Measurements from ENCODE around the gene GNAL. TPM values are rescaled to one million over a fixed set of nuclear protein-coding genes. Genes with fewer than 3 reads are reported as not detected.
A peak's percentile ranks its signal among the peaks of the same experiment; 100 is the strongest.

GNAL gene
- total and polyA plus RNA-seq, 11 donors = 0.76 to 5.9 (median 1.6) TPM

DNA sequence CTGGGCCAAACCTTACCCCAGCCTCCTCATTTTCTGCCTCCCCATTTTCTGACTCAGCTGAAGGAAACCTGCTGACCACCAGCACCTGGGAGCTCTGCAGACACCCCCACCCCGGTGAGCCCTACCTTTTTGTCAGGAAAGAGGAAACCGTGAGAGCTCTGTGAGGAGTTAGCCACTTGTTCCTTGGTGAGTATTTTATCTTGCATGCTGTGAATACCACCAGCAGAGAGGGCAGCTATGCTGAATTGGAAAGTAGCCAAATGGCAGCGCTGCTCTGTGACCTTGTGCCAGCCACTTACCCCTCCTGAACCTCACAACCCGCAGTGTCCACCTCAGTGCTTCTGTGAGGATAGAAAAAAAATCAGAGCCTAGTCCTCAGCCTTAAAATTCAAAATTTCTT, 216.5 kb downstream of the GNAL start:
- H3K36me3 ChIP-seq = peaks cover 0 to 43% (median 37%) of the 10 kb centered on the region in 9 donors
- no peak overlapping the region for H3K4me3 ChIP-seq
- WGBS, 4 donors = 54 to 63% (median 58%) methylated on average over 4 of the region's 4 CpGs
- H3K27me3 ChIP-seq = no peaks in the 10 kb centered on the region
- ATAC-seq (no peak), DNase-seq (no peak)
- intact Hi-C loops (cut with DNase I) = loop anchor here in 5 of 10 donors (5.0 to 10.0 kb wide), 2 partner anchors 51 to 53 kb away; partner anchors contain the start of gene CHMP1B (in 5 of the 5)
- no peaks in the 10 kb centered on the region for H3K9me3 ChIP-seq
- H3K27ac ChIP-seq = peak overlapping the region in 1 of 12 donors; percentile 1
- peaks cover 0 to 34% (median 17%) of the 10 kb centered on the region in 12 donors for H3K4me1 ChIP-seq
- TF ChIP-seq POLR2A (IDR thresholded peaks at IDR 0.05) = no peak
- TF ChIP-seq, protein P1, sequence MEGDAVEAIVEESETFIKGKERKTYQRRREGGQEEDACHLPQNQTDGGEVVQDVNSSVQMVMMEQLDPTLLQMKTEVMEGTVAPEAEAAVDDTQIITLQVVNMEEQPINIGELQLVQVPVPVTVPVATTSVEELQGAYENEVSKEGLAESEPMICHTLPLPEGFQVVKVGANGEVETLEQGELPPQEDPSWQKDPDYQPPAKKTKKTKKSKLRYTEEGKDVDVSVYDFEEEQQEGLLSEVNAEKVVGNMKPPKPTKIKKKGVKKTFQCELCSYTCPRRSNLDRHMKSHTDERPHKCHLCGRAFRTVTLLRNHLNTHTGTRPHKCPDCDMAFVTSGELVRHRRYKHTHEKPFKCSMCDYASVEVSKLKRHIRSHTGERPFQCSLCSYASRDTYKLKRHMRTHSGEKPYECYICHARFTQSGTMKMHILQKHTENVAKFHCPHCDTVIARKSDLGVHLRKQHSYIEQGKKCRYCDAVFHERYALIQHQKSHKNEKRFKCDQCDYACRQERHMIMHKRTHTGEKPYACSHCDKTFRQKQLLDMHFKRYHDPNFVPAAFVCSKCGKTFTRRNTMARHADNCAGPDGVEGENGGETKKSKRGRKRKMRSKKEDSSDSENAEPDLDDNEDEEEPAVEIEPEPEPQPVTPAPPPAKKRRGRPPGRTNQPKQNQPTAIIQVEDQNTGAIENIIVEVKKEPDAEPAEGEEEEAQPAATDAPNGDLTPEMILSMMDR (IDR thresholded peaks at IDR 0.05) = no peak

DNA sequence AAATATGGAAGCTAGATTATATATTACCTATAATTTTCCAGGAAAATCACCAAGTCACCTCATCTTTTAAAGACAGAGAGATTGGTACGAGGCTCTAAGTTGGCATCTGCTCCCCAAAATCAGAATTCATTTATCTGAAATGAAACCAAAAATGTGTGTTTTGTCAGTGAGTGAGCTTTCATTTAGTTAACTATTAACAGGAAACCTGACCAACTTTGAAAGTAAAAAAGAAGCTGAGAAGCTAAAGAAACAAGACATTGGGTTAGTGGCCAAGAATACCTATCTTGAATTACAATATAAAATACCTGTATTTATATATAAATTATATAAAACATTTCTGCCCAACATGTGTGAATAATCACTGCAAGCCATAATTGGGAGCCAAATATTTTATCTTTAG, 217.1 kb downstream of the GNAL start:
- intact Hi-C loops (cut with DNase I) = loop anchor here in 5 of 10 donors (5.0 to 10.0 kb wide), 2 partner anchors 51 to 54 kb away; partner anchors contain the start of gene CHMP1B (in 5 of the 5)

DNA sequence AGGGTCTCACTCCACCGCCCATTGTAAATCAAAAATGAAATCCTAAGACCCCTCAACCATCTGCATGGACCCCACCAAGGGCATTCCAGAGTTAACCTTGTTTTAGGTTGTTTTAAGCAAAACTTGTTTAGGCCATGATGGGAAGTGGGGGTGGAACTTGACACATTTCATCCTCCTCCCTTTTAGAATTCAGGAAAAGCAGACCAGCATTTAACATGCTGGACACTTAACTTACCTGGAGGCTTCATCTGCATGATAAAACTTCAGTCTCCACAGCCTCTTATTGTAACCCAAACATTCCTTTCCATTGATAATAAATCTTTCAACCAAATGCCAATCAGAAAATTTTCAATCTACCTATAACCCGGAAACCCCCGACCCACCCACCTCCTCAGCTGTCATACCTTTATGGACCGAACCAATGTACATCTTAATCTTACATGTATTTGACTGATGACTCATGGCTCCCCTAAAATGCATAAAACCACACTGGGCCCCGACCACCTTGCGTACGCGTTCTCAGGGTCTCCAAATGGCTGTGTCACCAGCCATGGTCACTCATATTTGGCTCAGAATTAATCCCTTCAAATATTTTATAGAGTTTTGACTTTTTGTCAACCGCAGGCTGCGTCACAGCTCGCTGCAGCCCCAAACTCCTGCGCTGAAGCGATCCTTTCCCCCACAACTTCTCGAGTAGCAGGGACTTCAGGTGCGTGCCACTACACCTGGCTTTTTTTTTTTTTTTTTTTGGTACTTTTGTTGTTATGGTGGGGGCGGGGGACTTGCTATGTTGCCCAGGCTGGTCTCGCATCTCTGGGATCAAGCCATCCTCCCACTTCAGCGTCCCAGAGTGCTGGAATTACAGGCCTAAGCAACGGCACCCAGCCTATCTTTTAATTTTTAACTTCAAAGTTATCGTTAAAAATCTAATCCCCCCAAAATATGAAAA, 218.1 kb downstream of the GNAL start:
- ATAC-seq (no peak), DNase-seq (no peak)
- TF ChIP-seq POLR2A (IDR thresholded peaks at IDR 0.05) = no peak
- TF ChIP-seq, protein P1 (IDR thresholded peaks at IDR 0.05) = no peak
- intact Hi-C loops (cut with DNase I) = loop anchor here in 5 of 10 donors (5.0 to 10.0 kb wide), 2 partner anchors 52 to 55 kb away; partner anchors contain the start of gene CHMP1B (in 5 of the 5)
- H3K36me3 ChIP-seq = peaks cover 0 to 37% (median 27%) of the 10 kb centered on the region in 9 donors
- no peaks in the 10 kb centered on the region for H3K9me3 ChIP-seq
- 70 to 72% (median 72%) methylated on average over 20 of the region's 20 CpGs for WGBS, 4 donors
- H3K4me3 ChIP-seq = peak overlapping the region; percentile 62 to 95 (median 78)
- peak overlapping the region in 7 of 12 donors; percentile 97 to 100 (median 99) for H3K27ac ChIP-seq
- H3K4me1 ChIP-seq = peaks cover 0 to 34% (median 17%) of the 10 kb centered on the region in 12 donors
- no peaks in the 10 kb centered on the region for H3K27me3 ChIP-seq

More for the DNA sequence above, 217.1 kb downstream of the GNAL start:
- peaks cover 0 to 34% (median 17%) of the 10 kb centered on the region in 12 donors for H3K4me1 ChIP-seq
- WGBS, 4 donors = 92 to 100% (median 97%) methylated on average over 1 of the region's 1 CpG
- DNase-seq (no peak), ATAC-seq (no peak)
- H3K27ac ChIP-seq = no peak overlapping the region
- H3K4me3 ChIP-seq = no peak overlapping the region
- H3K9me3 ChIP-seq = no peaks in the 10 kb centered on the region
- H3K27me3 ChIP-seq = no peaks in the 10 kb centered on the region
- H3K36me3 ChIP-seq = peaks cover 0 to 43% (median 35%) of the 10 kb centered on the region in 9 donors
- TF ChIP-seq, protein P1 (IDR thresholded peaks at IDR 0.05) = no peak
- no peak for TF ChIP-seq POLR2A (IDR thresholded peaks at IDR 0.05)

Measured in heart left ventricle (tissue), 16 donors.